Frontal cortex (tissue), 4 donors: ENCODE data around the gene MICALL1. TPM values are rescaled to one million over a fixed set of nuclear protein-coding genes. Genes with fewer than 3 reads are reported as not detected.
A peak's percentile ranks its signal among the peaks of the same experiment; 100 is the strongest.
"Not testable (repeated sequence)": the region's sequence is repeated elsewhere in the genome, so short reads cannot be mapped to it uniquely, and the experiment has no call there.

Experiments used
- DNase-seq, 2 donors: peaks; one replicate each; pipeline ENCODE4 v3.0.0; 2012; ENCODE audit warnings: low spot score in 2 of 2
- FAIRE-seq: peaks from 2 replicates; lab custom pipeline; 2012; peaks lifted over from hg19 to GRCh38; lab: Jason Lieb, UNC
- total RNA-seq: library from RNA; depleted of rRNA; stranded (reverse); fragments of >200 nt; gene quantifications from one replicate; pipeline ENCODE4 v1.2.3, GENCODE V29; 2014
- donor health status: control.
- donor health status: control.
- donor health status: control.

Gene MICALL1
- total RNA-seq, 1 donor from 2014 or later, result 25.7 TPM

GRCh38 chr22:37953437-37954179, 47.5 kb downstream of the MICALL1 start, which contains the start of the genes C22orf23 and POLR2F:
Gene C22orf23, minus strand, starts transcription at chr22:37953601. Its CDS starts 452 bp downstream, at chr22:37953149.
Gene POLR2F, plus strand, starts transcription at chr22:37953699. Its CDS starts 89 bp downstream, at chr22:37953788.
- peak; percentile 81 to 95 for DNase-seq
- no peak for FAIRE-seq

- FAIRE-seq, result no peak
These were observed 48.6 kb downstream of the MICALL1 start for GRCh38 chr22:37954686-37955085.

GRCh38 chr22:37955825-37956397, 49.8 kb downstream of the MICALL1 start:
- not testable (repeated sequence) for FAIRE-seq, DNase-seq

More at GRCh38 chr22:37954686-37955085, 48.6 kb downstream of the MICALL1 start:
- DNase-seq, result no peak

- no peak for FAIRE-seq
- no peak for DNase-seq
These were observed 51.1 kb downstream of the MICALL1 start for GRCh38 chr22:37957232-37957631.

- DNase-seq (no peak), FAIRE-seq (no peak)
These were observed 53.2 kb downstream of the MICALL1 start for GRCh38 chr22:37959231-37959825.

GRCh38 chr22:37961062-37961461, 55.0 kb downstream of the MICALL1 start:
- DNase-seq, result no peak
- FAIRE-seq, result no peak

GRCh38 chr22:37965940-37966664, 60.0 kb downstream of the MICALL1 start:
- FAIRE-seq (no peak), DNase-seq (no peak)

GRCh38 chr22:37967147-37967546, 61.0 kb downstream of the MICALL1 start:
- no peak for FAIRE-seq
- DNase-seq, result no peak

GRCh38 chr22:37967637-37968451, 61.7 kb downstream of the MICALL1 start:
- FAIRE-seq (no peak), DNase-seq (no peak)

GRCh38 chr22:37968452-37969251, 62.6 kb downstream of the MICALL1 start:
- no peak for FAIRE-seq

GRCh38 chr22:37970864-37971263, 64.8 kb downstream of the MICALL1 start:
- DNase-seq (no peak), FAIRE-seq (no peak)

More at GRCh38 chr22:37968452-37969251, 62.6 kb downstream of the MICALL1 start:
- DNase-seq, result no peak

GRCh38 chr22:37971475-37972434, 65.7 kb downstream of the MICALL1 start:
- DNase-seq (no peak), FAIRE-seq (no peak)

GRCh38 chr22:37972527-37972926, 66.4 kb downstream of the MICALL1 start:
- no peak for FAIRE-seq
- DNase-seq, result no peak

GRCh38 chr22:37973271-37974170, 67.4 kb downstream of the MICALL1 start:
- FAIRE-seq (no peak), DNase-seq (no peak)

- FAIRE-seq, result no peak
- no peak for DNase-seq
These were observed 69.1 kb downstream of the MICALL1 start for GRCh38 chr22:37975153-37975552.

GRCh38 chr22:37976022-37976421, 69.9 kb downstream of the MICALL1 start:
- not testable (repeated sequence) for FAIRE-seq

More at GRCh38 chr22:37976022-37976421, 69.9 kb downstream of the MICALL1 start:
- DNase-seq, result not testable (repeated sequence)
